ENCODE results near the gene SEPTIN8.

Gene SEPTIN8

GRCh38 chr5:132747616-132748440 is 29.2 kb downstream of the SEPTIN8 start:
- DNase-seq, result peak; percentile 50 to 59

GRCh38 chr5:132746954-132747615 is 30.0 kb downstream of the SEPTIN8 start, which contains the start of gene CCNI2:
Gene CCNI2 (plus strand): TSS chr5:132747426. CDS start chr5:132747496, 70 bp downstream.
- peak; percentile 68 to 73 for DNase-seq

- no peak for DNase-seq
Measured at GRCh38 chr5:132746592-132746953, 30.5 kb downstream of the SEPTIN8 start.

- no peak for DNase-seq
Measured at GRCh38 chr5:132744659-132745058, 32.4 kb downstream of the SEPTIN8 start.

- DNase-seq, result no peak
Measured at GRCh38 chr5:132742626-132743025, 34.4 kb downstream of the SEPTIN8 start.

GRCh38 chr5:132742158-132742557 is 34.9 kb downstream of the SEPTIN8 start:
- DNase-seq, result no peak

GRCh38 chr5:132739232-132739631 is 37.8 kb downstream of the SEPTIN8 start:
- no peak for DNase-seq

GRCh38 chr5:132737982-132738681 is 38.9 kb downstream of the SEPTIN8 start:
- no peak for DNase-seq

- DNase-seq, result peak; percentile 99
Measured at GRCh38 chr5:132736853-132737833, 39.9 kb downstream of the SEPTIN8 start, which contains the start of gene KIF3A. Gene KIF3A (minus strand): TSS chr5:132737546. CDS start chr5:132737419, 127 bp downstream.

- no peak for DNase-seq
Measured at GRCh38 chr5:132734687-132735086, 42.4 kb downstream of the SEPTIN8 start.

GRCh38 chr5:132733499-132734148 is 43.4 kb downstream of the SEPTIN8 start:
- DNase-seq, result no peak

GRCh38 chr5:132729896-132730295 is 47.1 kb downstream of the SEPTIN8 start:
- DNase-seq, result no peak

- DNase-seq, result no peak
Measured at GRCh38 chr5:132725745-132726144, 51.3 kb downstream of the SEPTIN8 start.

GRCh38 chr5:132718544-132719312 is 58.3 kb downstream of the SEPTIN8 start:
- DNase-seq, result no peak

GRCh38 chr5:132714456-132715307 is 62.4 kb downstream of the SEPTIN8 start:
- no peak for DNase-seq

- no peak for DNase-seq
Measured at GRCh38 chr5:132708645-132709044, 68.4 kb downstream of the SEPTIN8 start.

- no peak for DNase-seq
Measured at GRCh38 chr5:132704875-132705274, 72.2 kb downstream of the SEPTIN8 start.
